ENCODE results near the gene AKT2.

GRCh38 chr19:40213882-40214570, 71.1 kb downstream of the AKT2 start:
- TF ChIP-seq GATA2 (IDR thresholded peaks at IDR 0.05; ENCODE audit: low read depth, low read length) (no peak), GATA3 (IDR thresholded peaks at IDR 0.05; ENCODE audit: low read depth, low read length) (no peak)

All from SH-SY5Y (cell line).